Type B pancreatic cell (in vitro differentiated cells): Measurements from ENCODE around the gene CASQ1. TPM values are rescaled to one million over a fixed set of nuclear protein-coding genes. Genes with fewer than 3 reads are reported as not detected.

Source experiments
- DNase-seq: peaks from one replicate; pipeline ENCODE4 v3.0.0; 2021; ENCODE audit warnings: mixed read lengths; ENCODE audit not compliant: unreplicated experiment; ENCODE audit errors: extremely low spot score
- H3K27ac Mint-ChIP-seq: 2 replicates; pipeline ENCODE4 v1.8.0; 2021; ENCODE audit warnings: mild to moderate bottlenecking, mixed read lengths
- H3K27me3 Mint-ChIP-seq: 2 replicates; pipeline ENCODE4 v1.8.0; 2021; ENCODE audit warnings: mixed read lengths
- H3K36me3 Mint-ChIP-seq: 2 replicates; pipeline ENCODE4 v1.8.0; 2021; ENCODE audit warnings: mixed read lengths
- H3K4me1 Mint-ChIP-seq: one replicate; pipeline ENCODE4 v1.8.0; 2021; ENCODE audit warnings: mixed read lengths; ENCODE audit not compliant: unreplicated experiment
- H3K4me3 Mint-ChIP-seq: 2 replicates; pipeline ENCODE4 v1.8.0; 2021; ENCODE audit warnings: mild to moderate bottlenecking, mixed read lengths
- H3K9me3 Mint-ChIP-seq: 2 replicates; pipeline ENCODE4 v1.8.0; 2021; ENCODE audit warnings: mixed read lengths
- CTCF ChIP-seq: fragments of 200-600 bp; sonication (generic); conservative IDR thresholded peaks from 2 replicates; pipeline ENCODE4 v1.5.0; 2021; ENCODE audit warnings: antibody characterized with exemption, mild to moderate bottlenecking
- total RNA-seq: library from RNA; stranded (reverse); gene quantifications from 2 replicates; pipeline ENCODE4 v1.2.1, GENCODE V29; 2021; ENCODE audit warnings: low replicate concordance

Gene CASQ1
- total RNA-seq, 1 donor from 2014 or later = 0.46 TPM

GRCh38 chr1:160243767-160244166 is 53.4 kb downstream of the CASQ1 start:
- H3K27me3 Mint-ChIP-seq = no peaks in the 10 kb centered on the region
- H3K9me3 Mint-ChIP-seq = no peaks in the 10 kb centered on the region
- peaks cover 22% of the 10 kb centered on the region for H3K4me1 Mint-ChIP-seq
- H3K4me3 Mint-ChIP-seq = no peak overlapping the region
- no peak for TF ChIP-seq CTCF
- H3K27ac Mint-ChIP-seq = no peak overlapping the region
- H3K36me3 Mint-ChIP-seq = peaks cover 10% of the 10 kb centered on the region
- no peak for DNase-seq

- H3K27me3 Mint-ChIP-seq = no peaks in the 10 kb centered on the region
- no peaks in the 10 kb centered on the region for H3K9me3 Mint-ChIP-seq
- no peak overlapping the region for H3K4me3 Mint-ChIP-seq
- no peak overlapping the region for H3K27ac Mint-ChIP-seq
- DNase-seq = no peak
- peaks cover 10% of the 10 kb centered on the region for H3K36me3 Mint-ChIP-seq
- H3K4me1 Mint-ChIP-seq = peaks cover 22% of the 10 kb centered on the region
- TF ChIP-seq CTCF = no peak
Measured at GRCh38 chr1:160244209-160244608, 53.8 kb downstream of the CASQ1 start.

GRCh38 chr1:160245434-160245833 is 55.1 kb downstream of the CASQ1 start:
- H3K4me1 Mint-ChIP-seq = peaks cover 22% of the 10 kb centered on the region
- no peaks in the 10 kb centered on the region for H3K27me3 Mint-ChIP-seq
- no peak overlapping the region for H3K4me3 Mint-ChIP-seq
- no peaks in the 10 kb centered on the region for H3K9me3 Mint-ChIP-seq
- peaks cover 8% of the 10 kb centered on the region for H3K36me3 Mint-ChIP-seq
- no peak for TF ChIP-seq CTCF
- H3K27ac Mint-ChIP-seq = no peak overlapping the region
- no peak for DNase-seq

DNA sequence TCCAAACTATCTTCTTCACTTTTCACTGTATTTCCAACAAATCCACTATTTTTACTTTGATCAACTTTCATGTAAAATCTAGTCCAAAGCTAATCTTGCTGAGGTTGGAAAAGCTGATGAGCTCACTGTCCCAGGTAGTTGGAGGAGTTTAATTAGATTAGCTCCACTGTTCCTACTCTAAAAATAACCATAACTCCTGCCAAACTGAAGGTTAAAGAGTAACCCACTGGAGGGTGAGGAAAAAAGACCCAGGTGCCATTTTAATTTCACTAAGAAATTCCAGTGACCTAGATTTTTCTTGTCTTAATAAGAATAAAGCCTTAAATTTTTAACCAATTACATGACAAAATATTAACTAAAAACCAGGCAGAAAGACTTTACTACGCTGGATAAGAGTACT is 56.7 kb downstream of the CASQ1 start:
- DNase-seq = no peak
- Mint-ChIP-seq H3K4me3 (no peak overlapping the region), H3K27me3 (no peaks in the 10 kb centered on the region), H3K36me3 (peaks cover 7% of the 10 kb centered on the region), H3K9me3 (no peaks in the 10 kb centered on the region), H3K27ac (no peak overlapping the region), H3K4me1 (peaks cover 27% of the 10 kb centered on the region)
- TF ChIP-seq CTCF = no peak

GRCh38 chr1:160251011-160251410 is 60.6 kb downstream of the CASQ1 start:
- Mint-ChIP-seq H3K27me3 (no peaks in the 10 kb centered on the region), H3K9me3 (no peaks in the 10 kb centered on the region), H3K4me1 (peaks cover 18% of the 10 kb centered on the region), H3K36me3 (peaks cover 7% of the 10 kb centered on the region), H3K4me3 (no peak overlapping the region), H3K27ac (no peak overlapping the region)
- DNase-seq = no peak
- TF ChIP-seq CTCF = no peak

Other genes starting within 250 kb of the CASQ1 start
- gene IGSF9, start 245.0 kb upstream of the CASQ1 start, total RNA-seq = 36.4 and 44.3 TPM in 2 replicates
- not detected in 2 replicates for gene SLAMF9, start 236.3 kb upstream of the CASQ1 start, total RNA-seq
- gene PIGM, start 158.6 kb upstream of the CASQ1 start, total RNA-seq = 9.4 and 12.0 TPM in 2 replicates
- not detected in 2 replicates for gene KCNJ10, start 120.4 kb upstream of the CASQ1 start, total RNA-seq
- gene KCNJ9, start 109.0 kb upstream of the CASQ1 start, total RNA-seq = not detected in 2 replicates
- 27.7 and 33.2 TPM in 2 replicates for gene IGSF8, start 92.0 kb upstream of the CASQ1 start, total RNA-seq
- gene ATP1A2, start 74.8 kb upstream of the CASQ1 start, total RNA-seq = 0.26 and 14.5 TPM in 2 replicates
- 0.27 and 1.3 TPM in 2 replicates for gene ATP1A4, start 39.0 kb upstream of the CASQ1 start, total RNA-seq
- gene PEA15, start 14.8 kb downstream of the CASQ1 start, total RNA-seq = 67.7 and 72.8 TPM in 2 replicates
- gene DCAF8, start 72.0 kb downstream of the CASQ1 start, total RNA-seq = 127 and 154 TPM in 2 replicates
- 50.4 and 66.9 TPM in 2 replicates for gene PEX19, start 94.6 kb downstream of the CASQ1 start, total RNA-seq
- 174 and 226 TPM in 2 replicates for gene COPA, start 152.7 kb downstream of the CASQ1 start, total RNA-seq
- 103 and 104 TPM in 2 replicates for gene NCSTN, start 152.8 kb downstream of the CASQ1 start, total RNA-seq
- gene NHLH1, start 176.5 kb downstream of the CASQ1 start, total RNA-seq = 0.48 and 2.2 TPM in 2 replicates
- gene VANGL2, start 210.0 kb downstream of the CASQ1 start, total RNA-seq = 19.8 and 67.3 TPM in 2 replicates